GM12874 (cell line): ENCODE data around the gene SFSWAP.
A peak's percentile ranks its signal among the peaks of the same experiment; 100 is the strongest.

Experiments used
- TF ChIP-seq, protein P1 (sequence below): IDR thresholded peaks from 2 replicates; pipeline ENCODE4 v1.5.1; 2011; ENCODE audit warnings: low read depth, mild to moderate bottlenecking, control low read depth, low read length, moderate library complexity; ENCODE audit not compliant: insufficient read depth

Gene SFSWAP

DNA sequence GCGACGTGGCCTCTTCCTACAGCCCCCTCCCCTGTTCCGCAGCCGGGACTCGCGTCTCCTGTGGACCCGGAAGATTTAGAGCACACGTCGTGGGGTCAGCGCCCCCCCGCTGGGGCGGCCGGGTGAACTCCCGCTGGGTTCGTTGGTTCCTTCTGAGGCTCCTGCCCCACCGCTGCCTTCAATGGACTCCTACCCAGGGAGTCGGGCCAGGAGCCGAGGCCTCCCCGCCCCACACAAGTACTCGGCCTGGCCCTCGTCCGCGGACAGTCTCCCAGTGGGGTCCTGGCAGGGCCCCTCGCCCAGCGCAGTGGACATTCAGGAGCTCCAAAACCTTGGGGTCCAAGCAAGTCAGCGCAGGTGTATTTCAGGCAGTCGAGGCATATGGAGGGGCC is 118.5 kb downstream of the SFSWAP start:
- TF ChIP-seq, protein P1, sequence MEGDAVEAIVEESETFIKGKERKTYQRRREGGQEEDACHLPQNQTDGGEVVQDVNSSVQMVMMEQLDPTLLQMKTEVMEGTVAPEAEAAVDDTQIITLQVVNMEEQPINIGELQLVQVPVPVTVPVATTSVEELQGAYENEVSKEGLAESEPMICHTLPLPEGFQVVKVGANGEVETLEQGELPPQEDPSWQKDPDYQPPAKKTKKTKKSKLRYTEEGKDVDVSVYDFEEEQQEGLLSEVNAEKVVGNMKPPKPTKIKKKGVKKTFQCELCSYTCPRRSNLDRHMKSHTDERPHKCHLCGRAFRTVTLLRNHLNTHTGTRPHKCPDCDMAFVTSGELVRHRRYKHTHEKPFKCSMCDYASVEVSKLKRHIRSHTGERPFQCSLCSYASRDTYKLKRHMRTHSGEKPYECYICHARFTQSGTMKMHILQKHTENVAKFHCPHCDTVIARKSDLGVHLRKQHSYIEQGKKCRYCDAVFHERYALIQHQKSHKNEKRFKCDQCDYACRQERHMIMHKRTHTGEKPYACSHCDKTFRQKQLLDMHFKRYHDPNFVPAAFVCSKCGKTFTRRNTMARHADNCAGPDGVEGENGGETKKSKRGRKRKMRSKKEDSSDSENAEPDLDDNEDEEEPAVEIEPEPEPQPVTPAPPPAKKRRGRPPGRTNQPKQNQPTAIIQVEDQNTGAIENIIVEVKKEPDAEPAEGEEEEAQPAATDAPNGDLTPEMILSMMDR = no peak

DNA sequence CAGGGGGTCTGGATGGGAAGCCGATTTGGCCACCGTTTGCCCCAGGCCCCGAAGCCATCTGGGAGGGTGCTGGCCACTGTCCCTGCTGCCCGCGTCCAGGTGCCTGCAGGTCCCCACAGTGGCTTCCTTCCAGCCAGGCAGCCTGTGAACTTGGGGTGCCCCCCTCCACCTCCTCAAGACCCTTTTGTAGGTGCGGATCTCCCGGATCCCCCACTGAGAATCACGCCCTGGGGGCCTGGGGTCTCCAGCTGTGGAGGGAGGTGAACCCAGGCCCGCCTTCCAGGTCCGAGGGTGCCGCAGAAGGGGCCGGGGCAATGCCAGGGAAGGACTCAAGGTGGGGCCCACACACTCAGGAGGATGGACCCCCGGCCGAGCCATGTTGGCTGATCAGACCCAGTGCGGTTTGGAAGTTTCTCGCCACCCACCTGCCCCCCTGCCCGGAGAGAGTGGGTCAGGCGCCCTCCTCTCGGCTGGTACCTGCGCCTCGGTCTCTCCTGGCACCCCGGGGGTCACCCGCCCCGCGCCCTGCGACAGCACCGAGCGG is 119.0 kb downstream of the SFSWAP start:
- TF ChIP-seq, protein P1 = no peak

DNA sequence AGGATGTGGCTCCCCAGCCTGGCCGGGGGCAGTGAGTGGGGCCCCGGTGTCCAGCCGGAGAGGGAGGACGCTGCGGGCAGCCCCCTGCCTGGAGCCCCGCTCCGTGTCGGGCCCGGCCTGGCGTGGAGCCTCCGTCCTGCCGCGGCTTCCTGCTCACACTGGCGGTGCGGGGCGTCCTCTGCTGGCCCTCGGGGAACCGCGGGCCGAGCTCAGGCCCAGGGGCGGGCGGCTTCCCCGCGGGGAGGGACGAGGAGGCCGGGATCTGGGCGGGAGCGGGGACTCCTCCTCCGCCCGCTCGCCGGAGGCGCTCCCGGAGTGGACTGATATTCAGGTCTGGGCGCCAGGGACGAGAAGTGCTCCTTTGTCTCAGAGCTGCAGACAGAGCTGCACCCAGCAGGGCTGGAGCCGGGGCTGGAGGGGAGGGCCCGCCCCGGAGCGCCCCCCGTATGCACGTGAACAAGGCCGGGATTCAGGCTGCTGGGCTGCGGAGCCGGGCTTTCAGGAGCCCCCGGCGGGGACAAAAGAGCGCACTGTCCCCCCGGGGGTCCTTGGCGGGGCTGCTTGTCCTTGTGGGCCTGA is 119.5 kb downstream of the SFSWAP start:
- TF ChIP-seq, protein P1 = peak; percentile 59

DNA sequence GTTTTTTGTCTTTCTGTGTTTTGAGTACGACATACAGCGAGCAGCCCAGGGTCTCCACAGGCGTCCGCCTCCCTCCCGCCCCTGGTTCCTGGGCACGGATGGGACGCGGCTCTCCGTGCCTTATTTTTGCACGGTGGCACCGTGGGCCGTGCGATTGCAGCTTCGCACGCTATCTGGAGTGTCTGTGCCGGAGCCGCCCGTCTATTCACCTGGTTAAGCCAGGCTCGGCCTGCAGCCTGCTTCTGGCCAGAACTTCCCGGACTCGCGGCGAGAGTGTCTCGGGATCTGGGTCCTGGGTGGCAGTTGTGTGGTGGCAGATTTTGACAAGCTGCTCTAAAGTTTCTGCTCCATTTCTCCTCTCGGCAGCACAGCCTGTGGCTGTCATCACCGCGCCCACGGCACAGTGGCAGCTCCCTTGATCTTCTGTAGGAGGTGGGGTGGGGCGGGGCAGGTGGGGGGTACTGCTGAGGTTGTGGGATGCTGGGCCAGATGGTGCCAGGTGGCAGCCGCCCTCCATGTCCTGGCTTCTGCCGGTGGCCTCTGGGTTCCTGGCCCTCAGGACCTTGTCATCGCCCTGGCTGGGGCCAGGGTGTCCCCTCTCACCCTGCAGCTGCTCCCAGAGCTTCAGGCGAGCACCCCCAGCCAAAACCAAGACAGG is 120.2 kb downstream of the SFSWAP start:
- TF ChIP-seq, protein P1 = no peak

DNA sequence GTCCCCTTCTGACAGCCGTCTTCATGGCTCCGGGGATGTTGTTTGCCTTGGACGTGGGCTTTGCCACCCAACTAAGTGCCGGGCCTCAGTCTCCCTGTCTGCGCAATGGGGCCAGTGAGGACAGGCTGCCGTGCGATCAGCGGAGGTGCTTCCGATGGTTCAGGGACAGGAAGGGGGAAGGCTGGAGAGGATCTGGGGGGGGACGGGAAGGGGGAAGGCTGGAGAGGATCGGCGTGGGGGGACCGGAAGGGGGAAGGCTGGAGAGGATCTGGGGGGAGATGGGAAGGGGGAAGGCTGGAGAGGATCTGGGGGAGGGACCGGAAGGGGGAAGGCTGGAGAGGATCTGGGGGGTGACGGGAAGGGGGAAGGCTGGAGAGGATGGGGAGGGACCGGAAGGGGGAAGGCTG is 120.7 kb downstream of the SFSWAP start:
- TF ChIP-seq, protein P1 = no peak

DNA sequence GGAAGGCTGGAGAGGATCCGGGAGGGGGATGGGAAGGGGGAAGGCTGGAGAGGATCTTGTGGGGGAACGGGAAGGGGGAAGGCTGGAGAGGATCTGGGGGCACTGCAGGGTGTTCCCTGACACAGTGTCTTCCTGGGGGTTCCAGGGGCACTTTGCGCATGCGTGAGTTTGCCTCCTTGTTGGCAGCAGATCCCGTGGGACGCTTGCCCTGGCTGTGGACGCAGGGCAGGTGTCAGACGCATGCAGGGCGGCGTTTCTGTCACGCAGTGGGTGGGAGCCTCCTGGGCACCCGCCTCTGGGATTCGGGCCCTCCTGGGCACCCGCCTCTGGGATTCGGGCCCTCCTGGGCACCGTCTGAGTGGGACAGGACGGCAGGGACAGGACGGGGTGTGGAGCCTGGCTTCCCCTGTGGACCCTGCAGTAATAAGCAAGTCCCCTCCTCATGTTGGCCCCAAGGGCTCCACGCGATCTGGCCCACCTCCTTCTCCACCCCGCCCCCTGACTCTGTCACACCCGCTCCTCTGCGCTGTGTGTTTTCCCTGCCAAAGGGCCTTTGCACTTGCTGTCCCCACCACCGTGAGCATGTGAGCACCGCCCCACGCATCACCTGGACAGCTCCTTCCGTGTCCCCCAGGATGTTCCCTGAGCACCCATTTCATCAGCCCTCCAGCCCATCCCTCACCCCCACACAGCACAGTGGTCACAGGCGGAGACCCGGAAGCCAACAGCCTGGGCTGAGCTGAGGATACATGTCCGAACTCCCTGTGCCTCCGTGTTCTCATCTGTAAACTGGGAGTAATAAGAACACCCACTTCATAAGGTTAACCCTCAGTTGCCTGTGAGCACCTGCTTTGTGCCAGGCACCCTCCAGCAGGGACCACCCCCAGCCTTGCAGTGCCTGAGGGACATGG is 121.7 kb downstream of the SFSWAP start:
- TF ChIP-seq, protein P1 = no peak

DNA sequence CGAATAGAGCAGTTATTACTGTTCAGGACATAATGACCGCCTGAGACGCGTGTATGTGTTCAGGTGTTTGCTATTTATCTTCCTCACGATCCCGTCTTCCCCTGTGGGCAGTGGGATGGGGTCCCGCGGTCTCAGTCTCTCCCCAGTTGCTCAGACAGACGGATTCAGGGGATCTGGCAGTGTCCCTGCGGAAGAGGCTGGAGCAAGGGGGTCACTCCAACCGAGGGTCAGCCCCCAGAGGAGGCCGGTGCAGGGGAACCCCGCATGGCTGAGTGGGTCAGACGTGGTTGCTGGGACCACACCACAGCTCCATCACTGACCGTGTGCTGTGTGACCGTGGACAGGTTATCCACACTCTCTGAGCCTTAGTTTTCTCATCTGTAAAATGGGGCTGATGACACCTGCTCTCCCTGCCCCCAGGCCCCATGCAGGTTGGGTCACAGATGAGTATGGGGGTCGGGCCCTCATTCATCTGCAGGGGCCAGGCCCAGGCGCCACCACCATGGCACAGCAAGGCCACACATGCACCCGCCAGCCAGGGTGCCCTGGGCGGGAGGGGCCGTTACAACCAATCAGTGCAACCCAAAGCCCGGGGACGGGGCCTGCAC is 122.5 kb downstream of the SFSWAP start:
- TF ChIP-seq, protein P1 = no peak
